T-helper 1 cell treated with Interleukin-12 subunit alpha and Interleukin-12 subunit beta and Interleukin-4 antibody, amounts not matched to agents 30 μg/mL and 1 μg/mL, for 36 hours (primary cell): Measurements from ENCODE around the gene NBAS.
"Not testable (repeated sequence)": the region's sequence is repeated elsewhere in the genome, so short reads cannot be mapped to it uniquely, and the experiment has no call there.

Source experiments
- H3K27ac Mint-ChIP-seq: one replicate; pipeline ENCODE4 v1.8.0; 2021; ENCODE audit warnings: mild to moderate bottlenecking, mixed read lengths
- H3K27me3 Mint-ChIP-seq: one replicate; pipeline ENCODE4 v1.8.0; 2021; ENCODE audit warnings: low read depth, mixed read lengths
- H3K36me3 Mint-ChIP-seq: one replicate; pipeline ENCODE4 v1.8.0; 2021; ENCODE audit warnings: low read depth, mixed read lengths
- H3K4me1 Mint-ChIP-seq: one replicate; pipeline ENCODE4 v1.8.0; 2021; ENCODE audit warnings: low read depth, mixed read lengths
- H3K4me3 Mint-ChIP-seq: one replicate; pipeline ENCODE4 v1.8.0; 2021; ENCODE audit warnings: mild to moderate bottlenecking, moderate library complexity, mixed read lengths
- H3K9me3 Mint-ChIP-seq: one replicate; pipeline ENCODE4 v1.8.0; 2021; ENCODE audit warnings: mixed read lengths

NBAS gene

DNA sequence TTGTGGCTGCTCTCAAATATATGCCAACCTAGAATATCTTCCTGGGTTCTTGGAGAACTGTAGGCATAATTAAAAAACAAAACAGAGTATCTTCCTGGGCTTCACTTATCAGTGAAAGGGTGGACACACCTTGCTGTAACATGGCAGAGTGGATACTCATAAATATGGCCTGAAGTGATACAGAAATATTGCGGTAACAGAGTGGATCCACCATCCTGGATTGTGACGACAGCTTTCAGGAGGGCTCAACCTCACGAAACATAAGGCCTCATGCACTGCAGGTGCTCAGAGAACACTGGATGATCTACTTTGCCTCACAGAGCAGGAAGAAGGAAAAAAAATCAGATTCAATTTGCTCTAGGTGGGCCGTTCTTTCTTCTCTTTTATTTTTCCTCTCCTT is 336.0 kb downstream of the NBAS start:
- Mint-ChIP-seq H3K4me1 (no peaks in the 10 kb centered on the region), H3K27me3 (no peaks in the 10 kb centered on the region), H3K9me3 (no peaks in the 10 kb centered on the region), H3K36me3 (peaks cover 8% of the 10 kb centered on the region), H3K4me3 (no peak overlapping the region), H3K27ac (no peak overlapping the region)

DNA sequence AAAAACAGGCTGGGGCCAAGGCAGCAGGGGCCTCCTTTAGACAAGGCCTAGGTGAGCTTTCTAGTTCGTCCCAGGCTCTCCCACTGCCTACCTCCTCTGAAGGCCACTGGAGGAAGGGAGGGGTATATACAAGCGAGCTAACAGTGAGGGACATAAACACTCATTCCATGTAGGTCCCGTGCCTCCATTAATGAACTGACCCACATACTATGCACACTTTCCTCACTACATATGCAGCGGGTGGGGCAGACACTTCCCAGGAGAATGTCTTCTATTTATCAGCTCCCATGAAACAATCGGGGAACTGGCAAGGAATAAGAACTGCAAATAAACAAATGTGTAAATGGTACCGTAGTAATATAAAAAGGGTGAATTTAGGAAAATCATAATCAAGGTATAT is 336.5 kb downstream of the NBAS start:
- Mint-ChIP-seq H3K27me3 (no peaks in the 10 kb centered on the region), H3K36me3 (peaks cover 8% of the 10 kb centered on the region), H3K4me1 (no peaks in the 10 kb centered on the region), H3K27ac (no peak overlapping the region), H3K4me3 (no peak overlapping the region), H3K9me3 (no peaks in the 10 kb centered on the region)

DNA sequence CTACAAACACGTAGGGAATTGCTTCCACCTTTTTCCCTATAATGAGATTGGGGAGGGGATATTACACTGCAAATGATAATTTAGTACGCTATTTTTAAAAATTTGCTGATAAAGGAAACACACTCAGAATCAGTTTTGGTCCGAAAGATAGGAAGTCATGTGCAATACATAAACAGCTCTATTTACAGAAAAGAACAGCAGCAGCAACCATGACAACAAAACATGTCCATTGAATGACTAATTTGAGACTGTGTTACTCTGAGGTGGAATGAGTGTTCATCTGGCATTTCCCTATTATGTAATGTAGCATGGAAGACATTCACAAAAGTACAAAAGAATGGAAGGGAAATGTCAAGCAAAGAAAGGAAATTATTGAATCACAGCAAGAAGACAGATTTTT is 337.2 kb downstream of the NBAS start:
- H3K36me3 Mint-ChIP-seq: peaks cover 8% of the 10 kb centered on the region
- H3K4me3 Mint-ChIP-seq: no peak overlapping the region
- no peaks in the 10 kb centered on the region for H3K4me1 Mint-ChIP-seq

DNA sequence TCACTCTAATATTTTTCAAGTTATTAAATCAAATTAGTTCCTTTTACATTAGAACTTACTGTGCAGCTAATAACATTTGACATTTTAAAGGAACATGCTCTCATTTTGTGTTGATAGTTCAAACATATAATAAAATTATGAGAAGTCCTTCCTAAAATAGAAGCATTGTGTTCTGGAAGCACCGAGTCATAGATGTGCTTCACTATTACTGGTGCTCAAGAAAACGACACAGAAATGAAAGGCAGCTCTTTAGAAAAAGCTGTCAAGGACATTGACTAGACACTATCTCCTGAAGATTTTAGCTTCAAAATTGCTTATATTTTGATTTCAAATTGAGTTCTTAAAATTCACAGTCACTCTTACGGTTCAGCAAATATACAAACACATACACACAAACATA is 338.3 kb downstream of the NBAS start:
- no peaks in the 10 kb centered on the region for H3K4me1 Mint-ChIP-seq
- no peaks in the 10 kb centered on the region for H3K9me3 Mint-ChIP-seq
- no peak overlapping the region for H3K4me3 Mint-ChIP-seq
- H3K27me3 Mint-ChIP-seq: no peaks in the 10 kb centered on the region
- no peak overlapping the region for H3K27ac Mint-ChIP-seq
- peaks cover 4% of the 10 kb centered on the region for H3K36me3 Mint-ChIP-seq

More for the DNA sequence above, 337.2 kb downstream of the NBAS start:
- H3K27me3 Mint-ChIP-seq: no peaks in the 10 kb centered on the region
- no peaks in the 10 kb centered on the region for H3K9me3 Mint-ChIP-seq
- no peak overlapping the region for H3K27ac Mint-ChIP-seq

DNA sequence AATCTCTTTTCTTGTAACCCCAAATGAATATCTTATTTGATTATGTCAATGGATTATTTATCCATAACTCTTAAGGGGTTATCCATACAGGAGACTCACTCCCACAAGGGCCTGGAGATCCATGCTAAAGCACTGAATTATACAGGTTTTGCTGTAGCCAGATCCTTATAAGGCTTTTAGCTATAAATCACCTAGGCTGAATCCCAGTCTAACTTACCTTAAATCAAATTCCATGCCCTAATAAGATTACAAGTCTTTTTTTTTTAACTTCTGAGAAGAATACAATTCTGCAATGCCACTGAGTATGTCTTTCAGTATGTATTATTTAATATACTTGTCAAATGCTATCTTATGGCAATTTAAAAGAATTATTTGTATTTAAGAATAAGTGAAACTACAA is 340.5 kb downstream of the NBAS start:
- Mint-ChIP-seq H3K27ac (no peak overlapping the region), H3K4me3 (no peak overlapping the region), H3K36me3 (peaks cover 10% of the 10 kb centered on the region), H3K4me1 (no peaks in the 10 kb centered on the region), H3K9me3 (no peaks in the 10 kb centered on the region), H3K27me3 (no peaks in the 10 kb centered on the region)

DNA sequence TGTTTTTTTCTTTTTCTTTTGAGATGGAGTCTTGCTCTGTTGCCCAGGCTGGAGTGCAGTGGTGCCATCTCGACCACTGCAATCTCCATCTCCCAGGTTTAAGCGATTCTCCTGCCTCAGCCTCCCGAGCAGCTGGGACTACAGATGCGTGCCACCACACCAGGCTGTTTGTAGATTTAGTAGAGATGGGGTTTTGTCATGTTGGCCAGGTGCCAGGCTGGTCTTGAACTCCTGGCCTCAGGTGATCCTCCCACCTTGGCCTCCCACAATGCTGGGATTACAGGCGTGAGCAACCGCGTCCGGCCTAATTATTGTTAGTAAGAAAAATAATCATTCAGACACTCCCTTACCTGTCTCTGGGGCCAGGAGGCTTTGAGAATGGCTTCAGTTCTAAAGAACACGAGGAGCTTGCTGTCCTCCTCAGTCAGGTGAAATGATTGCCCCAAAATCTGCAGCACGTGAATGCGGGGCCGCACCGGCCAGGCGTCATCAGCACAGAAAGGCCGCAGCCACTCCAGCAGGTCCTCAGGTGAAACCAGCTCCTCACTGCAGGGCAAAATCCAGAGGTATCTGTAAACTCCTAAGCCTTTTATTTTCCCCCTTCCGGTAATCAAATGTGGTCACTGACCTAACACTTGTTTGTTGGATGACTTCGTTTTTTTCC is 342.6 kb downstream of the NBAS start:
- Mint-ChIP-seq H3K4me3 (no peak overlapping the region), H3K4me1 (no peaks in the 10 kb centered on the region), H3K9me3 (no peaks in the 10 kb centered on the region), H3K36me3 (peaks cover 10% of the 10 kb centered on the region), H3K27me3 (no peaks in the 10 kb centered on the region), H3K27ac (no peak overlapping the region)

DNA sequence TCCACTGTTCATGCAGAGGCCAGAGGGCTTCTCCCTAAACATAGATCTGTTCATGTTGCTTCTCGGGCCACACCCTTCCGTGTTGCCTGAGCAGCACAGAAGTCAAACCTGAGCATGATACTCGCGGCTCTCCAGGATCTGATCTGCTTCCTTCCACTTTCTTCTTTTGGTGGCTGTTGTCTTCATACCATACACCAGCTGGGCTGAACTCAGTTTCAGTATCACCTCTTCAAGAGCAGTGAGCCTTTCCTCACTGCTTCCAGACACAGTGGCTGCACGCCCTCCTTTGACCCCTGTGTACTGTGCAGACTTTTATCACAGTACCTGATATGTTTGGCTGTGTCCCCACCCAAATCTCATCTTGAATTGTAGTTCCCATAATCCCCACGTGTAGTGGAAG is 348.9 kb downstream of the NBAS start:
- Mint-ChIP-seq H3K36me3 (peaks cover 45% of the 10 kb centered on the region), H3K27me3 (no peaks in the 10 kb centered on the region), H3K4me3 (no peak overlapping the region), H3K27ac (no peak overlapping the region), H3K9me3 (peaks cover 34% of the 10 kb centered on the region), H3K4me1 (no peaks in the 10 kb centered on the region)

DNA sequence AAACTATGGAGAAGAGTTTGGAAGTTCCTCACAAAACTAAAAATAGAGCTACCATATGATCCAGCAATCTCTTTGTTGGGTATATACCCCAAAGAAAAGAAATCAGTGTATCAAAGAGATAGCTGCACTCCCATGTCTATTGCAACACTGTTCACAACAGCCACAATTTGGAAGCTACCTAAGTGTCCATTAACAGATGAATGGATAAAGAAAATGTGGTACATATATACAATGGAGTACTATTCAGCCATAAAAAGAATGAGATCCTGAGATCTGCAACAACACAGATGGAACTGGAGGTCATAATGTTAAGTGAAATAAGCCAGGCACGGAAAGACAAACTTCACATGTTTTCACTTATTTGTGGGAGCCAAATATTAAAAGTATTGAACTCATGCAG is 350.6 kb downstream of the NBAS start:
- Mint-ChIP-seq H3K9me3 (peaks cover 43% of the 10 kb centered on the region), H3K36me3 (peaks cover 52% of the 10 kb centered on the region)

DNA sequence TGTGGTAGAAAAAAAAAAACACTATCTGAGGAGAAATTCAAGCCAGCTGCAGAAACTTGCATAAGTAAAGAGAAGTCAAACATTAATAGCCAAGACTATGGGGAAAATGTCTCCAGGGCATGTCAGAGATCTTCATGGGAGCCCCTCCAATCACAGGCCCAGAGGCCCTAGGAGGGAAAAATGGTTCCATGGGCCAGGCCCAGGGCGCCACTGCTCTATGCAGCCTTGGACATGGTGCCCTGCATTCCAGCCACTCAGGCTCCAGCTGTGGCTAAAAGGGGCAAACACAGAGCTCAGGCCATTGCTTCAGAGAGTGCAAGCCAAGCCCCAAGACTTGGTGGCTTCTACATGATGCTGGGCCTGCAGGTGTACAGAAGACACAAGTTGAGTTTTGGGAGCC is 354.7 kb downstream of the NBAS start:
- H3K27ac Mint-ChIP-seq: no peak overlapping the region
- H3K27me3 Mint-ChIP-seq: no peaks in the 10 kb centered on the region
- H3K4me1 Mint-ChIP-seq: peaks cover 5% of the 10 kb centered on the region
- peaks cover 32% of the 10 kb centered on the region for H3K9me3 Mint-ChIP-seq
- no peak overlapping the region for H3K4me3 Mint-ChIP-seq
- H3K36me3 Mint-ChIP-seq: peaks cover 40% of the 10 kb centered on the region

More for the DNA sequence above, 350.6 kb downstream of the NBAS start:
- H3K27me3 Mint-ChIP-seq, H3K4me1 Mint-ChIP-seq, H3K27ac Mint-ChIP-seq, H3K4me3 Mint-ChIP-seq: not testable (repeated sequence)

DNA sequence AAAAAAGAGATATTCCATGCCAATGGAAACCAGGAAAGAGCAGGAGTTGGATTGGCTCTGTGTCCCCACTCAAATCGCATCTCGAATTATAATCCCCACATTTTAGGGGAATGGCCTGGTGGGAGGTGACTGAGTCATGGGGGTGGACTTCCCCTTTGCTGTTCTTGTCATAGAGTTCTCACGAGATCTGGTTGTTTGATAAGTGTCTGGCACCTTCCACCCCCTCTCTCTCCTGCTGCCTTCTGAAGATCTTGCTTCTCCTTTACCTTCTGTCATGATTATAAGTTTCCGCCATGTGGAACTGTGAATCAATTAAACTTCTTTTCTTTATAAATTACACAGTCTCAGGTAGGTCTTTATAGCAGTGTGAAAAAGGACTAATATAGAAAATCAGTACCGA is 355.6 kb downstream of the NBAS start:
- Mint-ChIP-seq H3K9me3 (peaks cover 32% of the 10 kb centered on the region), H3K27ac (no peak overlapping the region), H3K4me1 (peaks cover 5% of the 10 kb centered on the region), H3K36me3 (peaks cover 36% of the 10 kb centered on the region), H3K27me3 (no peaks in the 10 kb centered on the region), H3K4me3 (no peak overlapping the region)

DNA sequence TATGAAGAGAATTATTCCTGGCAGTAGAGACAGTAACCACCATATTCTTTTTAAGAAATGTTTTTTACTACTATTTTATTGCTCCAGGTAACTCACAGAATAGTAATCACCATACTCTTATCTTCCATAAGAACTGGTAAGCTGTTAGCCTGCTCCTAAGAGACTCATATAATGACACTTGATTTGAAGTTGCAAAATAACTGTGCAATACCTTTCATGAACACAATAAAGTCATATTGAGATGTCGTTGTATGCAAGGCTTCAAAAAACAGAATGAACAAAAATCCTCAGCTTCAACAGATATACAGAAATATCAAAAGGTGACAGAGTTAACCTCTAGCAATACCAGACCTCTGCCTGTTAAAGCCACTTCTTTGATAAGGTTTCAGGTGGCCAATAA is 360.1 kb downstream of the NBAS start:
- H3K36me3 Mint-ChIP-seq: peaks cover 17% of the 10 kb centered on the region
- H3K27ac Mint-ChIP-seq: no peak overlapping the region
- peaks cover 5% of the 10 kb centered on the region for H3K4me1 Mint-ChIP-seq
- no peaks in the 10 kb centered on the region for H3K27me3 Mint-ChIP-seq
- peaks cover 11% of the 10 kb centered on the region for H3K9me3 Mint-ChIP-seq
- H3K4me3 Mint-ChIP-seq: no peak overlapping the region

DNA sequence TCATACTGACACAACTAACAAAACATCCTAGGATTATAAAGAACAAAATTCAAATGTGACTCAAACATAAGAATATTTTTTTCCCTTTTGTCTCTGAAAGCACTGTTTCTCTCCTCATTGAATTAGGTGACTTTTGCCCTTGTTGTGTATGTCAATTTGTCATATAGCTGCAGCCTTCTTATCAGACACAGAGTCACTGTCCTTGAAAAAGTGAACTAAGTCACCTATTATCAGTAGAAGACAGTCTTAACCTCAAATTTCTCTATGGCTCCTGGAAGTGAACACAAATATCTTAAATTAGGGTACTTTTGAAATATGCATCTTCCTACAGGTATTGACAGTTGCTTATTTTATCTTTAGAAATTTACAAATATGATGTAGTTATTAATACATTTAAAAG is 360.6 kb downstream of the NBAS start:
- peaks cover 1% of the 10 kb centered on the region for H3K4me1 Mint-ChIP-seq
- H3K9me3 Mint-ChIP-seq: peaks cover 6% of the 10 kb centered on the region
- peaks cover 15% of the 10 kb centered on the region for H3K36me3 Mint-ChIP-seq
- H3K4me3 Mint-ChIP-seq: no peak overlapping the region
- no peak overlapping the region for H3K27ac Mint-ChIP-seq
- no peaks in the 10 kb centered on the region for H3K27me3 Mint-ChIP-seq

DNA sequence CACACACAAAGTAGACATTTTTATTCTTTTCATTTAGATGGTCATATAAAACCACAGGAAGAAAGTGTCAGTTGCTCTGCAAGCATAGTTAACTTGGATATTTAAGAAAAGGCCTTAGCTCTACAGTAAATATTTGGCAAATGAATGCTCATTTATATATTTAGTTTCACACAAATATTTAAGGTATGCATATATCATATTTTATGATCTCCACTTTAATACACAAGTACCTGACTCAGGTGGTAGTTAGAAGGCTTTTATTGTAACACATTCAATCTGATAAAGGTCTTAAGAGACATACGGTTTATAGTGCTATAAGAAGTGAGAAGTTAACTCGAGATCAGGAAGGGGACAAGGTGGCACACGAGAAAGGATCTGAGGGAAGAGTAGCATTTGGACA is 363.1 kb downstream of the NBAS start:
- Mint-ChIP-seq H3K4me1 (no peaks in the 10 kb centered on the region), H3K36me3 (peaks cover 12% of the 10 kb centered on the region), H3K4me3 (no peak overlapping the region), H3K9me3 (no peaks in the 10 kb centered on the region), H3K27ac (no peak overlapping the region), H3K27me3 (no peaks in the 10 kb centered on the region)

DNA sequence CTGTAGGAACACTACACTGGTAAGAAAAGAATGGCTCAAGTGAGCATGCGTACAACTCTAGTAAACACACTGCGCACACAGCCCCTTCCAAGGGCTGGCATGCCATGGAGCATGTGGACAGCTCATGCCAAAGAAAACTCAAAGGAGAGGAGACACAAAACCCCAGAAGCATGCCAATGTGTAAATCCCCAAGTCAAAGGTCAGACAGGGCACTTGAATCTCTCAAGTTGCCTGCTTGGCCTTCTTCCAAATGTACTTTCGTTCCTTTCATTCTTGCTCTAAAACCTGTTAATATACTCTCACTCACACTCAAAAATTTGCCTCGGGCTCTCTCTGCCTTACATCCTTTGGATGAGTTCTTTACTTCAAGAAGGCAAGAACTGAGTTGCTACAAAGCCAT is 365.3 kb downstream of the NBAS start:
- Mint-ChIP-seq H3K4me1 (no peaks in the 10 kb centered on the region), H3K27me3 (no peaks in the 10 kb centered on the region), H3K27ac (no peak overlapping the region), H3K9me3 (no peaks in the 10 kb centered on the region), H3K36me3 (peaks cover 12% of the 10 kb centered on the region), H3K4me3 (no peak overlapping the region)

DNA sequence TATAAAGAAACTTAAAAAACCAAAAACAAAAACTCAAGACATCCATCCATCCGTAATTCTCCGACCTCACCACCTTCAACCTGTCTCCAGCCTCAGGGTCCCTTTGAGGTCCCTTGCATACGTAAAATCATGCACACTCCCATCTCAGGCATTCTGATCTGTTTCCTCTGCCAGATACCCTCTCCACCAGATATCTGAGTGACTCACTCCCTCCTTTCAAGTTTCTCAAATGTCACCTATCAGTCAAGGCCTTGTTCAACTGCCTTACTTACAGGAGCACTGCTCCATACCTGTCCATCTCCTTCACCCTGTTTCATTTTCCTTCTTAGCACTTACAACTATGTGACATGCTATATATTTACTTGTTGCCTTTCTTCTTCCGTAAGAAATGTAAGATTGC is 369.3 kb downstream of the NBAS start:
- Mint-ChIP-seq H3K27ac (no peak overlapping the region), H3K4me1 (peaks cover under 1% of the 10 kb centered on the region)

DNA sequence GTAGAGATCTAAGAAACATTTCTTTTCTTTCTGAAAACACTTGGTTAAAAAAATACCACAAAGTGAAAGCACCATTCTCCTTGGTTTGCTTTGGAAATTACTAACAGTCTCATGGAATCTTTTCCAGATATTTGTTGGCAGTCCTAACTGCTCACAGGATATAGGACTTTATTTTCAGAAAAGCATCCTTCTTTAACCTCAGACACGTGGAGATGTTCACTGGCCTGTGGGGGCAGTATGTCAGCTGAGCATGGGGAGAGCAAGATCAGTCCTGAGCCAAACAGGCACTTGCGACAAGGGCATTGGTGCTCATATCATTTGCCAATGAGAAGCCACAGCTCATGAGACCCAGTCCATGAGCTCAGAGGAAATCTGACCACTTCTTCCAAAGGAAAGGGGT is 371.9 kb downstream of the NBAS start:
- Mint-ChIP-seq H3K9me3 (no peaks in the 10 kb centered on the region), H3K4me3 (no peak overlapping the region), H3K27ac (no peak overlapping the region), H3K36me3 (peaks cover 11% of the 10 kb centered on the region), H3K4me1 (peaks cover 1% of the 10 kb centered on the region), H3K27me3 (no peaks in the 10 kb centered on the region)

More for the DNA sequence above, 369.3 kb downstream of the NBAS start:
- Mint-ChIP-seq H3K9me3 (no peaks in the 10 kb centered on the region), H3K36me3 (peaks cover 13% of the 10 kb centered on the region), H3K4me3 (no peak overlapping the region), H3K27me3 (no peaks in the 10 kb centered on the region)
